ENCODE data around the gene ADGRA1.

Gene ADGRA1

GRCh38 chr10:133127291-133128125 is 39.8 kb downstream of the ADGRA1 start:
- DNase-seq, result peak; percentile 73
- Histone ChIP-seq H3K36me3 (no peaks in the 10 kb centered on the region), H3K9me3 (no peaks in the 10 kb centered on the region), H3K4me3 (ENCODE audit: low read depth, low read length) (no peak overlapping the region), H3K27me3 (peaks cover 5% of the 10 kb centered on the region), H3K4me1 (no peaks in the 10 kb centered on the region)
- TF ChIP-seq CTCF (IDR thresholded peaks at IDR 0.05; ENCODE audit: low read depth, low read length), result no peak

- no peaks in the 10 kb centered on the region for H3K9me3 ChIP-seq
- DNase-seq, result peak; percentile 4
- TF ChIP-seq CTCF (IDR thresholded peaks at IDR 0.05; ENCODE audit: low read depth, low read length), result no peak
- no peak overlapping the region for H3K4me3 ChIP-seq (ENCODE audit: low read depth, low read length)
- H3K27me3 ChIP-seq, result peaks cover 5% of the 10 kb centered on the region
- no peaks in the 10 kb centered on the region for H3K4me1 ChIP-seq
- H3K36me3 ChIP-seq, result no peaks in the 10 kb centered on the region
Observed at GRCh38 chr10:133128126-133129070, 40.7 kb downstream of the ADGRA1 start.

- H3K36me3 ChIP-seq, result no peaks in the 10 kb centered on the region
- peaks cover 3% of the 10 kb centered on the region for H3K27me3 ChIP-seq
- H3K4me3 ChIP-seq (ENCODE audit: low read depth, low read length), result no peak overlapping the region
- no peak for TF ChIP-seq CTCF (IDR thresholded peaks at IDR 0.05; ENCODE audit: low read depth, low read length)
- H3K9me3 ChIP-seq, result no peaks in the 10 kb centered on the region
- H3K4me1 ChIP-seq, result no peaks in the 10 kb centered on the region
- DNase-seq, result peak; percentile 3
Observed at GRCh38 chr10:133129071-133129858, 41.5 kb downstream of the ADGRA1 start.

DNA sequence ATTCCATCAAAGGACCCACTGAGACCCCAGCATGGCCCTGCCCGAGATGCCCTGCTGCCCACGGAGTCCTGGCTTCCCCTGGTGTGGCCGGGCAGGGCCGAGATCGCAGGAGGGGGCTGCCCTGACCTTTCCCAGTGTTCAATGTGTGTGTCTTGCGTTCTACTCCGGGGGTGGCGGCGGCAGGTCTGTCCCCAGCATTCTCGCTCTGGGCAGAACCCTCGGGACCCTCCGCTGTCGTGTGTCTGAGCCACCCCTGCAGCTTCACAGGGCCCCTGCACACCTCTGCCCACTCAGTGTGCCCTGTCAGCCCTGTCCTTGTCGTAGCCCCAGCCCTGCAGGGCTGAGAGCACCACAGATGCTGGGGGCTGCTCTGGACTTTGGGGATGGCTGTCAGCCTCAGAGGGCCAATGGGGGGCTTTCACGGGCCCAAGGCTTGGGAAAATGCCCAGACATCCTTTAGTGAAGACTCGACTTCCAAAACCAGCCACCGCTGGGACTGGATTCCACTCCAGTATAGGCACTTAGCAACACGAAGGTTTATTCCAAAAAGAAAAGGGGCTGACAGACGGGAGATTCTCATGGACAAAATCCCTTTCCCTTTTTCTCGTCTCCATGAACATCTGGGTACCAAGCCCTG is 42.3 kb downstream of the ADGRA1 start:
- no peak for TF ChIP-seq CTCF (IDR thresholded peaks at IDR 0.05; ENCODE audit: low read depth, low read length)
- no peaks in the 10 kb centered on the region for H3K36me3 ChIP-seq

GRCh38 chr10:133130602-133131001 is 42.9 kb downstream of the ADGRA1 start:
- Histone ChIP-seq H3K9me3 (no peaks in the 10 kb centered on the region), H3K4me1 (no peaks in the 10 kb centered on the region), H3K27me3 (no peaks in the 10 kb centered on the region), H3K4me3 (ENCODE audit: low read depth, low read length) (no peak overlapping the region), H3K36me3 (no peaks in the 10 kb centered on the region)
- no peak for TF ChIP-seq CTCF (IDR thresholded peaks at IDR 0.05; ENCODE audit: low read depth, low read length)
- DNase-seq, result no peak

More for the DNA sequence above, 42.3 kb downstream of the ADGRA1 start:
- H3K4me3 ChIP-seq (ENCODE audit: low read depth, low read length), result no peak overlapping the region
- H3K27me3 ChIP-seq, result no peaks in the 10 kb centered on the region
- no peaks in the 10 kb centered on the region for H3K4me1 ChIP-seq
- H3K9me3 ChIP-seq, result no peaks in the 10 kb centered on the region
- no peak for DNase-seq

Measured in BE2C (cell line).